Stimulated activated CD8-positive, alpha-beta memory T cell treated with anti-CD3 and anti-CD28 coated beads, Interleukin-15, amount 100 ng/mL, for 48 hours (primary cell): ENCODE measurements around the gene OR7C1.
"Not testable (repeated sequence)": the region's sequence is repeated elsewhere in the genome, so short reads cannot be mapped to it uniquely, and the experiment has no call there.

Source experiments
- DNase-seq, 2 donors: peaks; one replicate each; pipeline ENCODE4 v3.0.0-alpha.2; 2020; ENCODE audit warnings: low read depth in 2 of 2

The OR7C1 gene

GRCh38 chr19:14767466-14767971 is 67.5 kb downstream of the OR7C1 start:
- DNase-seq = no peak

- DNase-seq = not testable (repeated sequence)
Measured at GRCh38 chr19:14765841-14766240, 69.1 kb downstream of the OR7C1 start.

- not testable (repeated sequence) for DNase-seq
Measured at GRCh38 chr19:14765403-14765802, 69.6 kb downstream of the OR7C1 start.

- DNase-seq = no peak
Measured at GRCh38 chr19:14764401-14764800, 70.6 kb downstream of the OR7C1 start.

DNA sequence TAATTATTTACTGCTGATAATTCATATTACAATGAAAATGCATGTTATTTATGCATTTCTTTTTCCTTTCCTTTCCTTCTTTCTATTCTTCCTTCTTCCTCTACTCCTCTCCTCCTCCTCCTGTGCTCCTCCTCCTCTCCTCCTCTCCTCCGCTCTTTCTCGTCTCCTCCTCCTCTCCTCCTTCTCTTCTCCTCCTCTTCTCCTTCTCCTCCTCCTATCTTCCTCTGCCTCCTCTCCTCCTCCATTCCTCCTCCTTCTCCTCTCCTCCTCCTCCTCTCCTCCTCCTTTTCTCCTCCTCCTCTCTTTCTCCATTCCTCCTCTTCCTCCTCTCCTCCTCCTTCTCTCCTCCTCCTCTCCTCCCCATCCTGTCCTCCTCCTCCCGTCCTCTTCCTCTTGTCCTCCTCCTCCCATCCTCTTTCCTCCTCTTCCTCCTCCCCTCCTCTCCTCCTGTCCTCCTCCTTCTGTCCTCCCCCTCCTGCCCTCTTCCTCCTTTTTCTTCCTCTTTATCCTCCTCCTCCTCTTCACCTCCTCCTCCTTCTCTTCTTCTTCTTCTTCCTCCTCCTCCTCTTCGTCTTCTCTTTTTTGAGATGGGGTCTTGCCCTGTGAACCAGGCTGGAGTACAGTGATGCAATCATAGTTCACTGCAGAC is 71.4 kb downstream of the OR7C1 start:
- DNase-seq = no peak

DNA sequence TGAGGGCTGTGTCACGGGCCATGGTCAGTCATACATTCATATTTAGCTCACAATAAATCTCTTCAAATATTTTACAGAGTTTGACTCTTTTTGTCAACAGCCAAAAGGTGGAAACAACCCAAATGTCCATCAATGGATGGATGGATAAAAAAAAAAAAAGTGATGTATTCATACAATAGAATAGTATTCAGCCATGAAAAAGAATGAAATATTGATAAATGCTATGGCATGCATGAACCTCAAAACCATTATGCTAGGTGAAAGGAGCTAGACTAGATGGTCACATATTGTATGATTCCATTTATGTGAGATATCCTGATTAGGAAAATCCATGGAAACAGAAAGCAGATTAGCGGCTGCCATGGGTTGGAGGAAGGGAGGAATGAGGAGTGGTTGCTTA is 72.9 kb downstream of the OR7C1 start:
- no peak for DNase-seq

GRCh38 chr19:14761607-14762006 is 73.4 kb downstream of the OR7C1 start:
- DNase-seq = no peak

GRCh38 chr19:14758816-14759215 is 76.2 kb downstream of the OR7C1 start:
- DNase-seq = no peak

- DNase-seq = no peak
Measured at GRCh38 chr19:14748601-14749000, 86.4 kb downstream of the OR7C1 start.
